Activated T-cell treated with anti-CD3 and anti-CD28 coated beads, Interleukin-2, amount 50 U/mL, for 72 hours (primary cell): Measurements from ENCODE around the gene RPL3. TPM values are rescaled to one million over a fixed set of nuclear protein-coding genes. Genes with fewer than 3 reads are reported as not detected.

Experiments
- ATAC-seq, 2 donors: fragments of 150-1000 bp; cut with Tn5 transposase; replicated peaks in 1 of 2; 2 replicates each; pipeline ENCODE4 v1.10.0; 2021; ENCODE audit warnings: moderate library complexity in 2 of 2, mild to moderate bottlenecking in 1 of 2
- DNase-seq, 2 donors: peaks; one replicate each; pipeline ENCODE4 v3.0.0; 2021 to 2022; ENCODE audit warnings: mixed read lengths in 1 of 2
- H3K27ac Mint-ChIP-seq: one replicate; pipeline ENCODE4 v1.8.0; 2022; ENCODE audit warnings: mild to moderate bottlenecking, moderate library complexity, mixed read lengths
- H3K27me3 Mint-ChIP-seq: one replicate; pipeline ENCODE4 v1.8.0; 2022; ENCODE audit warnings: low read depth, mixed read lengths
- H3K36me3 Mint-ChIP-seq, 2 donors: one replicate each; pipeline ENCODE4 v1.8.0; 2022; ENCODE audit warnings: mixed read lengths in 2 of 2, mild to moderate bottlenecking in 1 of 2; ENCODE audit not compliant: insufficient read depth in 2 of 2
- H3K4me1 Mint-ChIP-seq: one replicate; pipeline ENCODE4 v1.8.0; 2022; ENCODE audit warnings: low read depth, mixed read lengths
- H3K4me3 Mint-ChIP-seq, 2 donors: one replicate each; pipeline ENCODE4 v1.8.0; 2022; ENCODE audit warnings: mild to moderate bottlenecking in 2 of 2, mixed read lengths in 2 of 2, moderate library complexity in 2 of 2
- H3K9me3 Mint-ChIP-seq, 2 donors: one replicate each; pipeline ENCODE4 v1.8.0; 2022; ENCODE audit warnings: mixed read lengths in 2 of 2
- total RNA-seq, 2 donors: library from RNA; stranded (reverse); gene quantifications; one replicate each; pipeline ENCODE4 v1.2.3, GENCODE V29; 2022

The RPL3 gene
- total RNA-seq, 2 donors from 2014 or later: 3,380 to 3,455 TPM

- no peaks in the 10 kb centered on the region for H3K36me3 Mint-ChIP-seq
- no peak overlapping the region for H3K27ac Mint-ChIP-seq
- no peaks in the 10 kb centered on the region for H3K9me3 Mint-ChIP-seq
- peaks cover 33% of the 10 kb centered on the region for H3K27me3 Mint-ChIP-seq
- ATAC-seq (no peak), DNase-seq (no peak)
- no peak overlapping the region for H3K4me3 Mint-ChIP-seq
- H3K4me1 Mint-ChIP-seq: peaks cover 9% of the 10 kb centered on the region
Measured at GRCh38 chr22:39298241-39298987, 21.0 kb downstream of the RPL3 start.

- Mint-ChIP-seq H3K36me3 (no peaks in the 10 kb centered on the region), H3K27me3 (peaks cover 33% of the 10 kb centered on the region), H3K4me3 (no peak overlapping the region), H3K9me3 (no peaks in the 10 kb centered on the region), H3K4me1 (peaks cover 9% of the 10 kb centered on the region), H3K27ac (no peak overlapping the region)
- DNase-seq (no peak), ATAC-seq (no peak)
Measured at GRCh38 chr22:39297490-39298240, 21.8 kb downstream of the RPL3 start.

GRCh38 chr22:39296981-39297489 is 22.4 kb downstream of the RPL3 start:
- no peak overlapping the region for H3K27ac Mint-ChIP-seq
- no peaks in the 10 kb centered on the region for H3K36me3 Mint-ChIP-seq
- H3K4me1 Mint-ChIP-seq: peaks cover 9% of the 10 kb centered on the region
- peaks cover 33% of the 10 kb centered on the region for H3K27me3 Mint-ChIP-seq
- no peak for DNase-seq
- H3K9me3 Mint-ChIP-seq: no peaks in the 10 kb centered on the region
- no peak for ATAC-seq
- H3K4me3 Mint-ChIP-seq: no peak overlapping the region

GRCh38 chr22:39296535-39296934 is 22.9 kb downstream of the RPL3 start:
- H3K4me1 Mint-ChIP-seq: peaks cover 9% of the 10 kb centered on the region
- ATAC-seq: no peak
- H3K4me3 Mint-ChIP-seq: no peak overlapping the region
- H3K27me3 Mint-ChIP-seq: peaks cover 33% of the 10 kb centered on the region
- no peak for DNase-seq
- H3K36me3 Mint-ChIP-seq: no peaks in the 10 kb centered on the region
- H3K27ac Mint-ChIP-seq: no peak overlapping the region
- no peaks in the 10 kb centered on the region for H3K9me3 Mint-ChIP-seq

- H3K36me3 Mint-ChIP-seq: no peaks in the 10 kb centered on the region
- peaks cover 2% of the 10 kb centered on the region for H3K4me1 Mint-ChIP-seq
- no peak for DNase-seq
- H3K4me3 Mint-ChIP-seq: no peak overlapping the region
- no peak for ATAC-seq
- no peaks in the 10 kb centered on the region for H3K9me3 Mint-ChIP-seq
- peaks cover 16% of the 10 kb centered on the region for H3K27me3 Mint-ChIP-seq
- H3K27ac Mint-ChIP-seq: no peak overlapping the region
Measured at GRCh38 chr22:39294571-39295468, 24.6 kb downstream of the RPL3 start.

- H3K27me3 Mint-ChIP-seq: peaks cover 13% of the 10 kb centered on the region
- H3K9me3 Mint-ChIP-seq: no peaks in the 10 kb centered on the region
- H3K27ac Mint-ChIP-seq: no peak overlapping the region
- no peak overlapping the region for H3K4me3 Mint-ChIP-seq
- no peaks in the 10 kb centered on the region for H3K4me1 Mint-ChIP-seq
- H3K36me3 Mint-ChIP-seq: no peaks in the 10 kb centered on the region
- ATAC-seq: no peak
- DNase-seq: no peak
Measured at GRCh38 chr22:39293766-39294368, 25.6 kb downstream of the RPL3 start.

GRCh38 chr22:39292561-39293074 is 26.8 kb downstream of the RPL3 start:
- H3K36me3 Mint-ChIP-seq: no peaks in the 10 kb centered on the region
- no peaks in the 10 kb centered on the region for H3K9me3 Mint-ChIP-seq
- ATAC-seq (no peak), DNase-seq (no peak)
- no peak overlapping the region for H3K27ac Mint-ChIP-seq
- peaks cover 2% of the 10 kb centered on the region for H3K4me1 Mint-ChIP-seq
- H3K27me3 Mint-ChIP-seq: peaks cover 5% of the 10 kb centered on the region
- H3K4me3 Mint-ChIP-seq: no peak overlapping the region

- no peaks in the 10 kb centered on the region for H3K9me3 Mint-ChIP-seq
- no peak for DNase-seq
- no peak overlapping the region for H3K4me3 Mint-ChIP-seq
Measured at GRCh38 chr22:39292031-39292462, 27.4 kb downstream of the RPL3 start.

GRCh38 chr22:39291523-39291922 is 27.9 kb downstream of the RPL3 start:
- DNase-seq: no peak

More at GRCh38 chr22:39292031-39292462, 27.4 kb downstream of the RPL3 start:
- no peak for ATAC-seq
- Mint-ChIP-seq H3K27ac (no peak overlapping the region), H3K36me3 (no peaks in the 10 kb centered on the region), H3K27me3 (peaks cover 5% of the 10 kb centered on the region), H3K4me1 (peaks cover 7% of the 10 kb centered on the region)

GRCh38 chr22:39290724-39291161 is 28.7 kb downstream of the RPL3 start:
- H3K27me3 Mint-ChIP-seq: no peaks in the 10 kb centered on the region
- H3K36me3 Mint-ChIP-seq: no peaks in the 10 kb centered on the region
- DNase-seq (no peak), ATAC-seq (no peak)
- no peak overlapping the region for H3K27ac Mint-ChIP-seq
- H3K9me3 Mint-ChIP-seq: no peaks in the 10 kb centered on the region
- peaks cover 13% of the 10 kb centered on the region for H3K4me1 Mint-ChIP-seq
- no peak overlapping the region for H3K4me3 Mint-ChIP-seq

More at GRCh38 chr22:39291523-39291922, 27.9 kb downstream of the RPL3 start:
- H3K4me3 Mint-ChIP-seq: no peak overlapping the region
- no peaks in the 10 kb centered on the region for H3K36me3 Mint-ChIP-seq
- H3K4me1 Mint-ChIP-seq: peaks cover 12% of the 10 kb centered on the region
- ATAC-seq: no peak
- H3K27ac Mint-ChIP-seq: no peak overlapping the region
- no peaks in the 10 kb centered on the region for H3K9me3 Mint-ChIP-seq
- peaks cover 3% of the 10 kb centered on the region for H3K27me3 Mint-ChIP-seq

- ATAC-seq: no peak
- no peaks in the 10 kb centered on the region for H3K36me3 Mint-ChIP-seq
- no peak overlapping the region for H3K27ac Mint-ChIP-seq
- no peaks in the 10 kb centered on the region for H3K9me3 Mint-ChIP-seq
- DNase-seq: no peak
- peaks cover 13% of the 10 kb centered on the region for H3K4me1 Mint-ChIP-seq
- no peaks in the 10 kb centered on the region for H3K27me3 Mint-ChIP-seq
- H3K4me3 Mint-ChIP-seq: no peak overlapping the region
Measured at GRCh38 chr22:39289975-39290720, 29.3 kb downstream of the RPL3 start.

GRCh38 chr22:39289533-39289932 is 29.9 kb downstream of the RPL3 start:
- peaks cover 13% of the 10 kb centered on the region for H3K4me1 Mint-ChIP-seq
- no peaks in the 10 kb centered on the region for H3K36me3 Mint-ChIP-seq
- H3K4me3 Mint-ChIP-seq: no peak overlapping the region
- H3K27ac Mint-ChIP-seq: no peak overlapping the region
- no peaks in the 10 kb centered on the region for H3K9me3 Mint-ChIP-seq
- ATAC-seq: no peak
- DNase-seq: no peak
- no peaks in the 10 kb centered on the region for H3K27me3 Mint-ChIP-seq
